Memory B cell (primary cell): ENCODE data around the gene LBX1.
A peak's percentile ranks its signal among the peaks of the same experiment; 100 is the strongest.

Experiments
- ATAC-seq: fragments of 150-1000 bp; cut with Tn5 transposase; 2 replicates; pipeline ENCODE4 v1.10.0; 2021; ENCODE audit warnings: low read depth, mild to moderate bottlenecking, moderate library complexity
- DNase-seq, 2 donors: peaks; one replicate each; pipeline ENCODE4 v3.0.0; 2022; ENCODE audit warnings: low spot score in 2 of 2
- H3K27ac Mint-ChIP-seq: one replicate; pipeline ENCODE4 v1.8.0; 2022; ENCODE audit warnings: mild to moderate bottlenecking, moderate library complexity, mixed read lengths
- H3K27me3 Mint-ChIP-seq: one replicate; pipeline ENCODE4 v1.8.0; 2022; ENCODE audit warnings: mixed read lengths
- H3K36me3 Mint-ChIP-seq: one replicate; pipeline ENCODE4 v1.8.0; 2022; ENCODE audit warnings: mild to moderate bottlenecking, mixed read lengths
- H3K4me1 Mint-ChIP-seq: one replicate; pipeline ENCODE4 v1.8.0; 2022; ENCODE audit warnings: mixed read lengths
- H3K4me3 Mint-ChIP-seq: one replicate; pipeline ENCODE4 v1.8.0; 2022; ENCODE audit warnings: mild to moderate bottlenecking, moderate library complexity, mixed read lengths
- H3K9me3 Mint-ChIP-seq: one replicate; pipeline ENCODE4 v1.8.0; 2022; ENCODE audit warnings: mixed read lengths

Gene LBX1

GRCh38 chr10:101258179-101258885, 29.1 kb upstream of the LBX1 start:
- Mint-ChIP-seq H3K27me3 (peaks cover 23% of the 10 kb centered on the region), H3K4me3 (no peak overlapping the region), H3K27ac (no peak overlapping the region), H3K4me1 (no peaks in the 10 kb centered on the region), H3K9me3 (peaks cover 3% of the 10 kb centered on the region), H3K36me3 (peaks cover 2% of the 10 kb centered on the region)
- ATAC-seq (no peak), DNase-seq (no peak)

- DNase-seq = no peak
- Mint-ChIP-seq H3K36me3 (peaks cover 2% of the 10 kb centered on the region), H3K4me1 (no peaks in the 10 kb centered on the region), H3K27me3 (peaks cover 17% of the 10 kb centered on the region), H3K9me3 (peaks cover 3% of the 10 kb centered on the region), H3K4me3 (no peak overlapping the region), H3K27ac (no peak overlapping the region)
- no peak for ATAC-seq
Measured at GRCh38 chr10:101257491-101257890, 28.2 kb upstream of the LBX1 start.

- H3K4me3 Mint-ChIP-seq = no peak overlapping the region
- DNase-seq = no peak
- H3K9me3 Mint-ChIP-seq = peaks cover 3% of the 10 kb centered on the region
- peaks cover 2% of the 10 kb centered on the region for H3K36me3 Mint-ChIP-seq
- peaks cover 15% of the 10 kb centered on the region for H3K27me3 Mint-ChIP-seq
- no peaks in the 10 kb centered on the region for H3K4me1 Mint-ChIP-seq
- no peak overlapping the region for H3K27ac Mint-ChIP-seq
- ATAC-seq = no peak
Measured at GRCh38 chr10:101257084-101257483, 27.8 kb upstream of the LBX1 start.

- Mint-ChIP-seq H3K36me3 (peaks cover 2% of the 10 kb centered on the region), H3K27ac (no peak overlapping the region), H3K9me3 (peaks cover 3% of the 10 kb centered on the region), H3K4me1 (no peaks in the 10 kb centered on the region), H3K27me3 (peaks cover 15% of the 10 kb centered on the region), H3K4me3 (no peak overlapping the region)
- ATAC-seq = no peak
- DNase-seq = no peak
Measured at GRCh38 chr10:101256387-101256786, 27.1 kb upstream of the LBX1 start.

- Mint-ChIP-seq H3K36me3 (no peaks in the 10 kb centered on the region), H3K4me3 (no peak overlapping the region), H3K27me3 (peaks cover 22% of the 10 kb centered on the region), H3K4me1 (no peaks in the 10 kb centered on the region), H3K27ac (no peak overlapping the region), H3K9me3 (no peaks in the 10 kb centered on the region)
- ATAC-seq (no peak), DNase-seq (no peak)
Measured at GRCh38 chr10:101250136-101250535, 20.9 kb upstream of the LBX1 start.

GRCh38 chr10:101249171-101249581, 19.9 kb upstream of the LBX1 start:
- H3K9me3 Mint-ChIP-seq = no peaks in the 10 kb centered on the region
- no peak overlapping the region for H3K27ac Mint-ChIP-seq
- no peak for DNase-seq
- no peak overlapping the region for H3K4me3 Mint-ChIP-seq
- H3K4me1 Mint-ChIP-seq = no peaks in the 10 kb centered on the region
- ATAC-seq = no peak
- peaks cover 1% of the 10 kb centered on the region for H3K36me3 Mint-ChIP-seq
- peaks cover 24% of the 10 kb centered on the region for H3K27me3 Mint-ChIP-seq

GRCh38 chr10:101246639-101247038, 17.4 kb upstream of the LBX1 start:
- H3K4me3 Mint-ChIP-seq = no peak overlapping the region
- no peak overlapping the region for H3K27ac Mint-ChIP-seq
- peaks cover 27% of the 10 kb centered on the region for H3K27me3 Mint-ChIP-seq
- no peak for DNase-seq
- no peaks in the 10 kb centered on the region for H3K4me1 Mint-ChIP-seq
- H3K9me3 Mint-ChIP-seq = no peaks in the 10 kb centered on the region
- H3K36me3 Mint-ChIP-seq = peaks cover 1% of the 10 kb centered on the region
- ATAC-seq = no peak

- Mint-ChIP-seq H3K27ac (no peak overlapping the region), H3K27me3 (peaks cover 34% of the 10 kb centered on the region), H3K36me3 (peaks cover 1% of the 10 kb centered on the region), H3K9me3 (no peaks in the 10 kb centered on the region), H3K4me3 (no peak overlapping the region), H3K4me1 (no peaks in the 10 kb centered on the region)
- DNase-seq = no peak
- no peak for ATAC-seq
Measured at GRCh38 chr10:101244321-101245050, 15.2 kb upstream of the LBX1 start.

- Mint-ChIP-seq H3K36me3 (peaks cover 1% of the 10 kb centered on the region), H3K27ac (no peak overlapping the region), H3K4me1 (peaks cover 8% of the 10 kb centered on the region), H3K4me3 (no peak overlapping the region), H3K27me3 (peaks cover 39% of the 10 kb centered on the region), H3K9me3 (no peaks in the 10 kb centered on the region)
- DNase-seq (no peak), ATAC-seq (no peak)
Measured at GRCh38 chr10:101241840-101242707, 12.8 kb upstream of the LBX1 start.

GRCh38 chr10:101238732-101239105, 9.5 kb upstream of the LBX1 start:
- no peaks in the 10 kb centered on the region for H3K9me3 Mint-ChIP-seq
- H3K36me3 Mint-ChIP-seq = no peaks in the 10 kb centered on the region
- H3K27me3 Mint-ChIP-seq = peaks cover 37% of the 10 kb centered on the region
- H3K4me3 Mint-ChIP-seq = no peak overlapping the region
- H3K27ac Mint-ChIP-seq = no peak overlapping the region
- ATAC-seq = peak; percentile 39
- no peak for DNase-seq
- peaks cover 14% of the 10 kb centered on the region for H3K4me1 Mint-ChIP-seq

- Mint-ChIP-seq H3K27ac (no peak overlapping the region), H3K36me3 (no peaks in the 10 kb centered on the region), H3K27me3 (peaks cover 40% of the 10 kb centered on the region), H3K4me3 (no peak overlapping the region), H3K4me1 (peaks cover 14% of the 10 kb centered on the region), H3K9me3 (no peaks in the 10 kb centered on the region)
- no peak for DNase-seq
- ATAC-seq = no peak
Measured at GRCh38 chr10:101237982-101238731, 8.9 kb upstream of the LBX1 start.

GRCh38 chr10:101237081-101237981, 8.1 kb upstream of the LBX1 start:
- H3K9me3 Mint-ChIP-seq = no peaks in the 10 kb centered on the region
- no peak for DNase-seq
- ATAC-seq = no peak
- peak overlapping the region; percentile 70 for H3K4me3 Mint-ChIP-seq
- H3K27me3 Mint-ChIP-seq = peaks cover 36% of the 10 kb centered on the region
- peak overlapping the region; percentile 52 for H3K27ac Mint-ChIP-seq
- H3K4me1 Mint-ChIP-seq = peaks cover 14% of the 10 kb centered on the region
- no peaks in the 10 kb centered on the region for H3K36me3 Mint-ChIP-seq
